ENCODE measurements around the gene SH3GL2.
A peak's percentile ranks its signal among the peaks of the same experiment; 100 is the strongest.

The SH3GL2 gene

GRCh38 chr9:17578911-17579793 is at the start of gene SH3GL2:
Gene SH3GL2 (plus strand): TSS chr9:17579066.
- DNase-seq, result peak; percentile 21

GRCh38 chr9:17531642-17532254 is 47.1 kb upstream of the SH3GL2 start:
- peak; percentile 45 for DNase-seq

- no peak for DNase-seq
Measured at GRCh38 chr9:17532461-17532860, 46.4 kb upstream of the SH3GL2 start.

- DNase-seq, result no peak
Measured at GRCh38 chr9:17535176-17535575, 43.7 kb upstream of the SH3GL2 start.

- DNase-seq, result no peak
Measured at GRCh38 chr9:17536027-17536426, 42.8 kb upstream of the SH3GL2 start.

- no peak for DNase-seq
Measured at GRCh38 chr9:17551023-17551422, 27.8 kb upstream of the SH3GL2 start.

- DNase-seq, result no peak
Measured at GRCh38 chr9:17555362-17556054, 23.4 kb upstream of the SH3GL2 start.

GRCh38 chr9:17556255-17556654 is 22.6 kb upstream of the SH3GL2 start:
- no peak for DNase-seq

- DNase-seq, result no peak
Measured at GRCh38 chr9:17556935-17557334, 21.9 kb upstream of the SH3GL2 start.

- no peak for DNase-seq
Measured at GRCh38 chr9:17571825-17572224, 7.0 kb upstream of the SH3GL2 start.

GRCh38 chr9:17574342-17574741 is 4.5 kb upstream of the SH3GL2 start:
- no peak for DNase-seq

- DNase-seq, result no peak
Measured at GRCh38 chr9:17578577-17578910, 322 bp upstream of the SH3GL2 start.

GRCh38 chr9:17580119-17580518 is 1.3 kb downstream of the SH3GL2 start:
- no peak for DNase-seq

GRCh38 chr9:17587113-17587512 is 8.2 kb downstream of the SH3GL2 start:
- no peak for DNase-seq

GRCh38 chr9:17588395-17588794 is 9.5 kb downstream of the SH3GL2 start:
- DNase-seq, result no peak

GRCh38 chr9:17588941-17589340 is 10.1 kb downstream of the SH3GL2 start:
- no peak for DNase-seq

GRCh38 chr9:17589771-17590170 is 10.9 kb downstream of the SH3GL2 start:
- DNase-seq, result no peak

GRCh38 chr9:17594961-17595360 is 16.1 kb downstream of the SH3GL2 start:
- DNase-seq, result no peak

- DNase-seq, result no peak
Measured at GRCh38 chr9:17597977-17598376, 19.1 kb downstream of the SH3GL2 start.

GRCh38 chr9:17600962-17601593 is 22.2 kb downstream of the SH3GL2 start:
- DNase-seq, result no peak

GRCh38 chr9:17604556-17604955 is 25.7 kb downstream of the SH3GL2 start:
- no peak for DNase-seq

GRCh38 chr9:17609312-17610005 is 30.6 kb downstream of the SH3GL2 start:
- DNase-seq, result no peak

- no peak for DNase-seq
Measured at GRCh38 chr9:17611342-17611741, 32.5 kb downstream of the SH3GL2 start.
